ENCODE measurements around the gene CNFN.
A peak's percentile ranks its signal among the peaks of the same experiment; 100 is the strongest.

Gene CNFN

DNA sequence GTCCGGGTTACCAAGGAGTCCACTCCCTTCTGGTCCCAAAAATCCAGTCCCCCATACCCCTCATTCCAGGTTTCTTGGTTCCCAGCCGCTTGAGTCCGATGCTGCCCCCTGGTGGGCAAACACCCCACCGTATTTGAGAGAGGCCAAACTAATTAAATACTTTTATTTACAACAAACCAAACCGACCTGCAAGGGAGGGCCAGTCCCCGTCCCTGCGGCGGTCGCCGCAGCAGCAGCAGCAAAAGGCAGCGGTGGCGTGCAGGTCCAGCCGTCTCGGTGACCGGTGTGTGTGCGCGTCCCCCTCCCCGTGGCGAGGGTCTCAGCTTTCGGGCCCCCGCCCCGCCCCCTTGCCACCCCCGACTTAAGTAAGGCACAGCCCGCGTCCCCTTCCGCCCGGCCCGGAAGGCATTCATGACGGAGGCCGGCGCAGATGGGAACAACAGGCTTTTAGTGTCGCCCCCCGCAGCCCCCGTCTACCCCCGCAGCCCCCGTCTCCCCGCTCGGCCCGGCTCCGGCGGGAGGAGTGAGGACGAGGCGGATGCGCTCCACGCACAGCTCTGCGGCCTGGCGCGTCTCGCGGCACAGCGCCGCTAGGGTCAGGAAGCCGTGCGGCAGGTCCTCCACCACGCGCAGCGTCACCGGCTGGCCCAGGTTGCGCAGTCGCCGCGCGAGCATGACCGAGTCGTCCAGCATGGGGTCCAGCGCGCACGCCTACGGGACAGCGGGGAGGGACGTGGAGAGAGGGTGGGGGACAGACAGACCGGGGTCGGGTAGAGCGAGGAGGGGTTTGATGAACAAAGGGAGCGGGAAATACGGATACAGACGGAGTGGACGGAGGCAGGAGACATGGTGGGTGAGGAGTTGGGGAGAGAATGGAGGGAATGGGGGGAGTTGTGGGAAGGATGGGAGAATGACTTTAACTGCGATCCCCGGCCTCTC lies 11.5 kb upstream of the CNFN start:
- TF ChIP-seq, protein P1, sequence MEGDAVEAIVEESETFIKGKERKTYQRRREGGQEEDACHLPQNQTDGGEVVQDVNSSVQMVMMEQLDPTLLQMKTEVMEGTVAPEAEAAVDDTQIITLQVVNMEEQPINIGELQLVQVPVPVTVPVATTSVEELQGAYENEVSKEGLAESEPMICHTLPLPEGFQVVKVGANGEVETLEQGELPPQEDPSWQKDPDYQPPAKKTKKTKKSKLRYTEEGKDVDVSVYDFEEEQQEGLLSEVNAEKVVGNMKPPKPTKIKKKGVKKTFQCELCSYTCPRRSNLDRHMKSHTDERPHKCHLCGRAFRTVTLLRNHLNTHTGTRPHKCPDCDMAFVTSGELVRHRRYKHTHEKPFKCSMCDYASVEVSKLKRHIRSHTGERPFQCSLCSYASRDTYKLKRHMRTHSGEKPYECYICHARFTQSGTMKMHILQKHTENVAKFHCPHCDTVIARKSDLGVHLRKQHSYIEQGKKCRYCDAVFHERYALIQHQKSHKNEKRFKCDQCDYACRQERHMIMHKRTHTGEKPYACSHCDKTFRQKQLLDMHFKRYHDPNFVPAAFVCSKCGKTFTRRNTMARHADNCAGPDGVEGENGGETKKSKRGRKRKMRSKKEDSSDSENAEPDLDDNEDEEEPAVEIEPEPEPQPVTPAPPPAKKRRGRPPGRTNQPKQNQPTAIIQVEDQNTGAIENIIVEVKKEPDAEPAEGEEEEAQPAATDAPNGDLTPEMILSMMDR (IDR thresholded peaks at IDR 0.05; ENCODE audit: extremely low read depth, missing control alignments) = peak; percentile 61
- peak; percentile 80 for DNase-seq (ENCODE audit: low spot score)

DNA sequence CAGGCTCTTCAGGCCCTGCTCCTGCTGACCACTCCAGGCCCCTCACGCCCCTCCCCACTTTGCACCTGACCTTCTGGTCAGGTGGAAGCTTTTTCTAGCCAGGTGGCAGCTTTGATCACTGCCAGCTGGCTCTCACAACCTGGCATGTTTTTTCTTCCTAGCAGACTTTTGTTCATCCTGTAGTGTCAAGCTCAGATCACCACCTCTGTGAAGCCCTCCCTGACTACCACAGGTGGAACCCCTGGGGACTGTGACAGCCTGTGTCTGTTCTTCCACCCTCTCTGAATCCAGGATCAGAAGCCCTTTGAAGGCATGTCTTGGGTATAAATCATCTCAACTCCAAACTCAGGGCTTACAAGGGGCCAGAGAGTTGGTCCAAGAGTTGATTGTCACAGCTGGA lies 10.3 kb upstream of the CNFN start:
- no peak for DNase-seq (ENCODE audit: low spot score)
- TF ChIP-seq, protein P1 (IDR thresholded peaks at IDR 0.05; ENCODE audit: extremely low read depth, missing control alignments) = no peak

DNA sequence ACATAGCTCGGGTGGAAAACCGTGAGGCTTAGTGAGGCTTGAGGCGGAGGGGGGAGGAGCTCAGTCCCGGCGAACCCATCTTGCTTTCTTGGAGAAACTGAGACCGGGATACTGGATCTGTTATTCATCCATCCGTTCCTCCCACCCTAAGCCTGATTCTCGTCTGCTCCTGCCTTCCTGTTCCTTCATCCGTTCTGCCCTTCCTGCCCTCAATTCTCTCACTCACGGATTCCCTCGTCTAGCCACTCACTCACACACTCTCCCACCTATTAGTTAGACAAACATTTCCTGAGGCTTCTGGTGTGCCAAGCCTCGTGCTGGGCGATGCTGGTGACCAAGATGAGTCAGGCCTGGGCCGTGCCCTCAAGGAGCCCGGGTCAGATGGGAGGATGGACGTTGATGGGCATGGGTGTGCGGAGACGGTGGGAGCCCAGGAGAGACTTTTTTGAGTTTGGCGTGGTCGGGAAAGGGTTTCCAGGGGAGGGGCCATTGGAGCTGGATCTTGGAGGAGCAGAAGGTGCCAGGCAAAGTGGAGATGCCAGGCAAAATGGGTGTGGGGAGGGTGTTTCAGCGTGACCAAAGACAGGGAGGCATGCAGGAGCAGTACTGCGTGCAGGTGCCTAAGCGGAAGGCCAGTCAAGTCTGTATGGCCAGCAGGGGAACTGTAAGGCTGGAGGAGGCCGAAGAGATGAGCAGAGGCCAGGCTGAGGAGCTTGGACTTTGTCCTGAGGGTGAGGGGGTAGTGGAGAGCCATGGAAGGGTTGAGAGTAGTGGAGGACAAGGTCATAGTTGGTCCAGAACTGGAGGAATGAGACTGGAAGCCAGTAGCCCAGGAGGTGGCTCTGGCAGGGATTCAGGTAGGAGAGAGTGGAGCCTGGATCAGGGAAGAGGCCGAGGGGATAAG lies 7.4 kb upstream of the CNFN start:
- TF ChIP-seq, protein P1 (IDR thresholded peaks at IDR 0.05; ENCODE audit: extremely low read depth, missing control alignments) = no peak
- no peak for DNase-seq (ENCODE audit: low spot score)

DNA sequence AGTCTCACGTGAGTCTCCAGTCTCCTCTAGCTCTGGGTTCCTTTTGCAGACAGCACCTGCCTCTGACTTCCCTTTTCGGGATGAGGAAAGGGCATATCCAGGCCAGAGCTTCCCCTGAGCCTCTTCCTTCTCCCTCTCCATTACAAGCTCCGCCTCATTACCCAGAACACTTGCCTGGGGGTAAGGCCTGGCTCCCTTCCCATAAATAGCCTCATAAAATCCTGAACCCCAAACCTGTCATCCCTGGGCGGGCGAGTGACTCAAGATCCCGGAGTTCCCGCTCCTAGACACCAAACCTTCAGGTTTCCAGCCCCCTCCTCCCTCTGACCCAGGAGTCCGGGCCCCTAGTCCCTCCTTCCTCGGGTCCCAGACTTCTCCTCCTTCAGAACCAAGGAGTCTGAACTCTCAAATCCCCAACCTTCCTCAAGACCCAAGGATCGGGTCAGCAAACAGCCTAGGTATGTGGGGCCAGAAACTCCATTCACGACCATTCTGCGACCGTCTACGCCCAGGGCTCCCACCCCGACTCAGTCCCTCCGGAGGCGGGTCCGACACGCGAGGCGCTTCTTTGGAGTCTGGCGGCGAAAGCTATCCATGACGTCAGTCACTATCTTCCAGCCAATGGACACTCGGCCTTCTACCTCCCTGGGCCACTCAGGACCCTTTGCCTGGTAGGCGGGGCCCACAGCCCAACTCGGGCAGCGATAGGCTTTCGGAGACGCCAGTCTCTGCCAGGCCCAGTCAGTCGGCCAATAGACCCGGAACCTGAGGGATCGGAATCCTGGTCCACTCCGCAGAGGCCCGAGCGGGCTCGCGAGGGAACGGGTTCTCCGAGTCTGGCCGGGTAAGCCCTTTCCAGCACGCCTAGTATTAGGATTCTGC lies 6.5 kb upstream of the CNFN start:
- peak; percentile 100 for DNase-seq (ENCODE audit: low spot score)
- TF ChIP-seq, protein P1 (IDR thresholded peaks at IDR 0.05; ENCODE audit: extremely low read depth, missing control alignments) = no peak

DNA sequence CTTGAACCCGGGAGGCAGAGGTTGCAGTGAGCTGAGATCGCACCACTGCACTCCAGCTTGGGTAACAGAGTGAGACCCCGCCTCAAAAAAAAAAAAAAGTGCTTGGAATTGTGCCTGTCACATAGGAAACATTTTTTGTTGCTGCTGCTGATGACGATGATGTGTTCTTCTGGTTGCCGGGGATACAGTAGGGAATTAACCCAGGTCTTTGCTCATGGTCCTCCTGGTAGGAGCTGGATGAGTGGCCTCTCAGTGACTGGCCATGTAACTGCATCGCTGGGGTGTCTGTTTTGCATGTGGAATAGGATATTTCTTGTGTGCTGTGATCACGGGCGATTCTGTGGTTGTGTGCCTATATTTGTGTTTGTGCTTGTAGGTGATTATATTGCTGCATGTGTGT lies 4.7 kb upstream of the CNFN start:
- TF ChIP-seq, protein P1 (IDR thresholded peaks at IDR 0.05; ENCODE audit: extremely low read depth, missing control alignments) = no peak
- DNase-seq (ENCODE audit: low spot score) = no peak

DNA sequence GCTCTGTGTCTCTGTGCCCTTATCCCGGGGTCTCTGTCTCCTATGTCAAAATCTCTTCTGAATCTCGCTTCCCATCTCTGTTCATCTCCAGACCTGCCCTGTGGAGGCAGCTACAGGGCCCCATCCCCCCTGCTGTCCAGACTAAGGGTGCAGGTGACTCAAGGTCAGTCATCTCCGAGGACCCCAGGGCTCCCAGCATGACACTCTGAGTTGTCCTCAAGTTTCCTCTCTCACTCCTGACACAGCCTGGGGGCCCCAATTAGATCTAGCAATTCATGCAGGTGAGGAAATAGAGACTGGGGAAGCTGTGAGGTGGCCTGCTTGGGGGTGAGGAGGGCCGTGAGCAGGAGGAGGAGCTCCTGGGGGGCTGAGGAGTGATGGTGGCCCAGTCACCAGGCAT lies 2.1 kb upstream of the CNFN start:
- no peak for DNase-seq (ENCODE audit: low spot score)

More for the DNA sequence above, 2.1 kb upstream of the CNFN start:
- TF ChIP-seq, protein P1 (IDR thresholded peaks at IDR 0.05; ENCODE audit: extremely low read depth, missing control alignments) = no peak

Measured in GM20000 (cell line).